Caki2 (cell line): ENCODE results near the gene ARL17B. TPM values are rescaled to one million over a fixed set of nuclear protein-coding genes. Genes with fewer than 3 reads are reported as not detected.
"Not testable (repeated sequence)": the region's sequence is repeated elsewhere in the genome, so short reads cannot be mapped to it uniquely, and the experiment has no call there.

ENCODE experiments used
- DNase-seq: peaks from one replicate; pipeline ENCODE4 v3.0.0-alpha.2; 2015; ENCODE audit warnings: low read depth
- in situ Hi-C: cut with HindIII; loops from 2 replicates; pipeline ENCODE4 v1.10.0; 2016; ENCODE audit warnings: low sequenced_read_pairs, low pct_unique_long_range_greater_than_20kb, mixed read lengths
- total RNA-seq: library from RNA; depleted of rRNA; stranded (reverse); fragments of >200 nt; shearing (Covaris generic); gene quantifications from 2 replicates; pipeline ENCODE4 v1.2.3, GENCODE V29; 2014; ENCODE audit warnings: low replicate concordance; rRNA removed

The ARL17B gene
- total RNA-seq: 1.6 and 8.8 TPM in 2 replicates

GRCh38 chr17:46361755-46362154, at the start of gene ARL17B:
Gene ARL17B (minus strand): TSS chr17:46361766. CDS start chr17:46358397, 3,369 bp downstream.
- DNase-seq, in situ Hi-C loops: not testable (repeated sequence)

- DNase-seq, in situ Hi-C loops: not testable (repeated sequence)
Observed at GRCh38 chr17:46409864-46410263, 48.3 kb upstream of the ARL17B start.

GRCh38 chr17:46407155-46407554, 45.6 kb upstream of the ARL17B start:
- DNase-seq: not testable (repeated sequence)

GRCh38 chr17:46401033-46401787, 39.6 kb upstream of the ARL17B start:
- in situ Hi-C loops, DNase-seq: not testable (repeated sequence)

More at GRCh38 chr17:46407155-46407554, 45.6 kb upstream of the ARL17B start:
- in situ Hi-C loops: not testable (repeated sequence)

GRCh38 chr17:46400543-46400942, 39.0 kb upstream of the ARL17B start:
- in situ Hi-C loops, DNase-seq: not testable (repeated sequence)

- in situ Hi-C loops: not testable (repeated sequence)
Observed at GRCh38 chr17:46399993-46400392, 38.4 kb upstream of the ARL17B start.

GRCh38 chr17:46396292-46396691, 34.7 kb upstream of the ARL17B start:
- in situ Hi-C loops, DNase-seq: not testable (repeated sequence)

More at GRCh38 chr17:46399993-46400392, 38.4 kb upstream of the ARL17B start:
- not testable (repeated sequence) for DNase-seq

- in situ Hi-C loops, DNase-seq: not testable (repeated sequence)
Observed at GRCh38 chr17:46393702-46394101, 32.1 kb upstream of the ARL17B start.

- DNase-seq, in situ Hi-C loops: not testable (repeated sequence)
Observed at GRCh38 chr17:46385491-46385890, 23.9 kb upstream of the ARL17B start.

GRCh38 chr17:46383118-46383517, 21.6 kb upstream of the ARL17B start:
- DNase-seq, in situ Hi-C loops: not testable (repeated sequence)

- DNase-seq, in situ Hi-C loops: not testable (repeated sequence)
Observed at GRCh38 chr17:46373418-46373817, 11.9 kb upstream of the ARL17B start.

GRCh38 chr17:46372236-46373229, 11.0 kb upstream of the ARL17B start:
- in situ Hi-C loops, DNase-seq: not testable (repeated sequence)

GRCh38 chr17:46367520-46367919, 6.0 kb upstream of the ARL17B start:
- DNase-seq: not testable (repeated sequence)

GRCh38 chr17:46361145-46361735, 326 bp downstream of the ARL17B start:
- DNase-seq, in situ Hi-C loops: not testable (repeated sequence)

More at GRCh38 chr17:46367520-46367919, 6.0 kb upstream of the ARL17B start:
- in situ Hi-C loops: not testable (repeated sequence)

- DNase-seq, in situ Hi-C loops: not testable (repeated sequence)
Observed at GRCh38 chr17:46353856-46354255, 7.7 kb downstream of the ARL17B start.

- in situ Hi-C loops, DNase-seq: not testable (repeated sequence)
Observed at GRCh38 chr17:46349060-46349459, 12.5 kb downstream of the ARL17B start.

GRCh38 chr17:46348345-46348744, 13.2 kb downstream of the ARL17B start:
- in situ Hi-C loops, DNase-seq: not testable (repeated sequence)

- in situ Hi-C loops, DNase-seq: not testable (repeated sequence)
Observed at GRCh38 chr17:46342131-46342530, 19.4 kb downstream of the ARL17B start.
